Fibroblast of skin of right biceps (primary cell): ENCODE measurements around the gene IKZF1.

Source experiments
- DNase-seq: peaks from one replicate; pipeline ENCODE4 v3.0.0-alpha.2; 2013

IKZF1 gene

GRCh38 chr7:50309721-50310120 is 5.2 kb downstream of the IKZF1 start:
- DNase-seq = no peak

- no peak for DNase-seq
Measured at GRCh38 chr7:50310361-50310760, 5.8 kb downstream of the IKZF1 start.

- no peak for DNase-seq
Measured at GRCh38 chr7:50310956-50311355, 6.4 kb downstream of the IKZF1 start.

GRCh38 chr7:50312250-50313162 is 8.0 kb downstream of the IKZF1 start:
- no peak for DNase-seq

GRCh38 chr7:50314836-50315592 is 10.5 kb downstream of the IKZF1 start:
- DNase-seq = no peak

GRCh38 chr7:50315739-50316671 is 11.5 kb downstream of the IKZF1 start:
- no peak for DNase-seq

- no peak for DNase-seq
Measured at GRCh38 chr7:50317221-50317678, 12.7 kb downstream of the IKZF1 start.

- DNase-seq = no peak
Measured at GRCh38 chr7:50317697-50318669, 13.5 kb downstream of the IKZF1 start.

GRCh38 chr7:50321487-50322067 is 17.1 kb downstream of the IKZF1 start:
- DNase-seq = no peak

- no peak for DNase-seq
Measured at GRCh38 chr7:50324113-50324512, 19.6 kb downstream of the IKZF1 start.

GRCh38 chr7:50327443-50327842 is 22.9 kb downstream of the IKZF1 start:
- no peak for DNase-seq

- DNase-seq = no peak
Measured at GRCh38 chr7:50329775-50330174, 25.3 kb downstream of the IKZF1 start.

- no peak for DNase-seq
Measured at GRCh38 chr7:50330254-50330653, 25.7 kb downstream of the IKZF1 start.

GRCh38 chr7:50330696-50331095 is 26.2 kb downstream of the IKZF1 start:
- no peak for DNase-seq

GRCh38 chr7:50331564-50332208 is 27.2 kb downstream of the IKZF1 start:
- DNase-seq = no peak

- no peak for DNase-seq
Measured at GRCh38 chr7:50332241-50333165, 28.0 kb downstream of the IKZF1 start.

- no peak for DNase-seq
Measured at GRCh38 chr7:50333221-50333651, 28.7 kb downstream of the IKZF1 start.

GRCh38 chr7:50334341-50334994 is 30.0 kb downstream of the IKZF1 start:
- DNase-seq = no peak
